Mononuclear cell (primary cell): ENCODE results near the gene GRAMD4. TPM values are rescaled to one million over a fixed set of nuclear protein-coding genes. Genes with fewer than 3 reads are reported as not detected.

Source experiments
- H3K27me3 ChIP-seq: 2 replicates; pipeline ENCODE4 v1.6.0; 2011; ENCODE audit warnings: low read length, control low read depth; ENCODE audit not compliant: insufficient read depth
- H3K4me1 ChIP-seq: 2 replicates; pipeline ENCODE4 v1.5.1; 2011; ENCODE audit warnings: mild to moderate bottlenecking, low read length, control low read depth; ENCODE audit not compliant: insufficient read depth
- H3K4me3 ChIP-seq: 2 replicates; pipeline ENCODE4 v1.5.1; 2011; ENCODE audit warnings: mild to moderate bottlenecking, low read length, moderate library complexity
- H3K9me3 ChIP-seq: 2 replicates; pipeline ENCODE4 v1.5.1; 2011; ENCODE audit warnings: low read depth, mild to moderate bottlenecking, control low read depth, low read length
- total RNA-seq: library from RNA; depleted of rRNA; stranded (reverse); fragments of >200 nt; gene quantifications from one replicate; pipeline ENCODE4 v1.2.3, GENCODE V29; 2012

Gene GRAMD4
- total RNA-seq, 1 donor = 11.9 TPM

- Histone ChIP-seq H3K27me3 (no peaks in the 10 kb centered on the region), H3K4me1 (peaks cover 27% of the 10 kb centered on the region), H3K9me3 (no peaks in the 10 kb centered on the region), H3K4me3 (no peak overlapping the region)
Measured at GRCh38 chr22:46678003-46678657, 57.9 kb downstream of the GRAMD4 start.

GRCh38 chr22:46678785-46679700 lies 58.9 kb downstream of the GRAMD4 start:
- H3K27me3 ChIP-seq = no peaks in the 10 kb centered on the region
- H3K4me1 ChIP-seq = peaks cover 27% of the 10 kb centered on the region

GRCh38 chr22:46679706-46680269 lies 59.6 kb downstream of the GRAMD4 start:
- peaks cover 27% of the 10 kb centered on the region for H3K4me1 ChIP-seq
- H3K4me3 ChIP-seq = no peak overlapping the region
- H3K27me3 ChIP-seq = no peaks in the 10 kb centered on the region
- no peaks in the 10 kb centered on the region for H3K9me3 ChIP-seq

More at GRCh38 chr22:46678785-46679700, 58.9 kb downstream of the GRAMD4 start:
- Histone ChIP-seq H3K9me3 (no peaks in the 10 kb centered on the region), H3K4me3 (no peak overlapping the region)

- no peaks in the 10 kb centered on the region for H3K27me3 ChIP-seq
- H3K4me3 ChIP-seq = no peak overlapping the region
Measured at GRCh38 chr22:46681010-46681409, 60.8 kb downstream of the GRAMD4 start.

GRCh38 chr22:46682011-46682731 lies 62.0 kb downstream of the GRAMD4 start:
- no peak overlapping the region for H3K4me3 ChIP-seq
- no peaks in the 10 kb centered on the region for H3K27me3 ChIP-seq
- H3K4me1 ChIP-seq = peaks cover 45% of the 10 kb centered on the region
- H3K9me3 ChIP-seq = no peaks in the 10 kb centered on the region

More at GRCh38 chr22:46681010-46681409, 60.8 kb downstream of the GRAMD4 start:
- Histone ChIP-seq H3K9me3 (no peaks in the 10 kb centered on the region), H3K4me1 (peaks cover 33% of the 10 kb centered on the region)

- Histone ChIP-seq H3K4me3 (no peak overlapping the region), H3K27me3 (no peaks in the 10 kb centered on the region), H3K4me1 (peaks cover 46% of the 10 kb centered on the region), H3K9me3 (no peaks in the 10 kb centered on the region)
Measured at GRCh38 chr22:46684706-46685105, 64.5 kb downstream of the GRAMD4 start.

- Histone ChIP-seq H3K4me3 (no peak overlapping the region), H3K27me3 (no peaks in the 10 kb centered on the region), H3K4me1 (peaks cover 46% of the 10 kb centered on the region), H3K9me3 (no peaks in the 10 kb centered on the region)
Measured at GRCh38 chr22:46686221-46687047, 66.2 kb downstream of the GRAMD4 start.

GRCh38 chr22:46687048-46687444 lies 66.9 kb downstream of the GRAMD4 start:
- no peaks in the 10 kb centered on the region for H3K9me3 ChIP-seq
- no peak overlapping the region for H3K4me3 ChIP-seq
- H3K4me1 ChIP-seq = peaks cover 46% of the 10 kb centered on the region
- H3K27me3 ChIP-seq = no peaks in the 10 kb centered on the region

GRCh38 chr22:46687460-46687859 lies 67.3 kb downstream of the GRAMD4 start:
- H3K4me3 ChIP-seq = no peak overlapping the region
- no peaks in the 10 kb centered on the region for H3K9me3 ChIP-seq
- no peaks in the 10 kb centered on the region for H3K27me3 ChIP-seq
- peaks cover 46% of the 10 kb centered on the region for H3K4me1 ChIP-seq

GRCh38 chr22:46688949-46689348 lies 68.8 kb downstream of the GRAMD4 start:
- peaks cover 33% of the 10 kb centered on the region for H3K4me1 ChIP-seq
- H3K9me3 ChIP-seq = no peaks in the 10 kb centered on the region
- no peaks in the 10 kb centered on the region for H3K27me3 ChIP-seq
- no peak overlapping the region for H3K4me3 ChIP-seq

GRCh38 chr22:46690146-46690545 lies 70.0 kb downstream of the GRAMD4 start:
- H3K4me3 ChIP-seq = no peak overlapping the region
- no peaks in the 10 kb centered on the region for H3K27me3 ChIP-seq
- H3K9me3 ChIP-seq = no peaks in the 10 kb centered on the region
- peaks cover 21% of the 10 kb centered on the region for H3K4me1 ChIP-seq

GRCh38 chr22:46691571-46691970 lies 71.4 kb downstream of the GRAMD4 start:
- Histone ChIP-seq H3K4me3 (no peak overlapping the region), H3K4me1 (peaks cover 7% of the 10 kb centered on the region), H3K27me3 (no peaks in the 10 kb centered on the region), H3K9me3 (no peaks in the 10 kb centered on the region)

GRCh38 chr22:46693634-46694415 lies 73.6 kb downstream of the GRAMD4 start:
- Histone ChIP-seq H3K27me3 (no peaks in the 10 kb centered on the region), H3K4me1 (no peaks in the 10 kb centered on the region), H3K4me3 (no peak overlapping the region), H3K9me3 (no peaks in the 10 kb centered on the region)
